GM23338 (cell line): ENCODE results near the gene COPS2. TPM values are rescaled to one million over a fixed set of nuclear protein-coding genes. Genes with fewer than 3 reads are reported as not detected.

ENCODE experiments used
- ATAC-seq: fragments of 200-7000 bp; cut with Tn5 transposase; 3 replicates; pipeline ENCODE4 v1.9.1; 2020
- DNase-seq: peaks from one replicate; pipeline ENCODE4 v3.0.0-alpha.2; 2015; ENCODE audit warnings: low spot score
- H2AFZ ChIP-seq: fragments of 200-600 bp; sonication (generic); 2 replicates; pipeline ENCODE4 v1.8.0; 2016; ENCODE audit warnings: antibody characterized with exemption, mild to moderate bottlenecking, moderate library complexity
- H3F3A ChIP-seq: fragments of 200-600 bp; sonication (generic); replicated peaks from 2 replicates; pipeline ENCODE4 v1.8.0; 2017; ENCODE audit warnings: antibody characterized with exemption, mixed run types, low read depth
- H3K27ac ChIP-seq: fragments of 200-600 bp; sonication (generic); 2 replicates; pipeline ENCODE4 v1.6.1; 2016; ENCODE audit warnings: low read depth
- H3K27me3 ChIP-seq: fragments of 200-600 bp; sonication (generic); 2 replicates; pipeline ENCODE4 v1.8.0; 2016; ENCODE audit warnings: mild to moderate bottlenecking, mixed run types, moderate library complexity; ENCODE audit not compliant: insufficient read depth
- H3K36me3 ChIP-seq: fragments of 200-600 bp; sonication (generic); 2 replicates; pipeline ENCODE4 v1.8.0; 2016; ENCODE audit warnings: mild to moderate bottlenecking; ENCODE audit not compliant: insufficient read depth
- H3K4me1 ChIP-seq: fragments of 200-600 bp; sonication (generic); 2 replicates; pipeline ENCODE4 v1.8.0; 2016; ENCODE audit warnings: mild to moderate bottlenecking, moderate library complexity; ENCODE audit not compliant: insufficient read depth
- H3K4me2 ChIP-seq: fragments of 200-600 bp; sonication (generic); 2 replicates; pipeline ENCODE4 v1.7.1; 2017; ENCODE audit warnings: mixed run types
- H3K4me3 ChIP-seq: fragments of 200-600 bp; sonication (generic); 2 replicates; pipeline ENCODE4 v1.6.1; 2016; ENCODE audit warnings: mixed run types
- H3K79me2 ChIP-seq: fragments of 200-600 bp; sonication (generic); replicated peaks from 2 replicates; pipeline ENCODE4 v1.8.0; 2017; ENCODE audit warnings: mild to moderate bottlenecking; ENCODE audit not compliant: insufficient read depth
- H3K9me2 ChIP-seq: fragments of 200-600 bp; sonication (generic); 2 replicates; pipeline ENCODE4 v1.8.0; 2017; ENCODE audit not compliant: insufficient read depth
- H4K20me1 ChIP-seq: fragments of 200-600 bp; sonication (generic); replicated peaks from 2 replicates; pipeline ENCODE4 v1.8.0; 2017; ENCODE audit warnings: mild to moderate bottlenecking; ENCODE audit not compliant: insufficient read depth
- H3K27ac Mint-ChIP-seq: 2 replicates; pipeline ENCODE4 v1.8.0; 2020; ENCODE audit warnings: inconsistent platforms, mild to moderate bottlenecking, moderate library complexity, mixed read lengths
- H3K27me3 Mint-ChIP-seq: 3 replicates; pipeline ENCODE4 v1.8.0; 2022; ENCODE audit warnings: low read depth, mild to moderate bottlenecking, moderate library complexity, mixed read lengths, inconsistent platforms; ENCODE audit not compliant: insufficient read depth, poor library complexity
- H3K36me3 Mint-ChIP-seq: 3 replicates; pipeline ENCODE4 v1.8.0; 2021; ENCODE audit warnings: low read depth, mild to moderate bottlenecking, inconsistent platforms, moderate library complexity, mixed read lengths
- H3K4me1 Mint-ChIP-seq: 3 replicates; pipeline ENCODE4 v1.8.0; 2020; ENCODE audit warnings: mild to moderate bottlenecking, inconsistent platforms, mixed read lengths
- H3K4me3 Mint-ChIP-seq: 3 replicates; pipeline ENCODE4 v1.8.0; 2021; ENCODE audit warnings: moderate library complexity, mild to moderate bottlenecking, inconsistent platforms, mixed read lengths
- H3K9me3 Mint-ChIP-seq: 3 replicates; pipeline ENCODE4 v1.8.0; 2020; ENCODE audit warnings: moderate library complexity, mild to moderate bottlenecking, inconsistent platforms, mixed read lengths
- CREB1 ChIP-seq: fragments of 250-450 bp; sonication (Bioruptor Pico); IDR thresholded peaks from 2 replicates; pipeline ENCODE4 v1.5.0; 2020; ENCODE audit warnings: low read depth, mild to moderate bottlenecking, moderate library complexity
- CTCF ChIP-seq, 2 experiments: fragments of 200-600 bp in 1 of 2; sonication (generic) in 1 of 2; conservative IDR thresholded peaks; 2 replicates each; pipeline versions ENCODE4 v1.5.1 to v1.6.1; 2016 to 2017; ENCODE audit warnings: antibody characterized with exemption in 2 of 2, low read depth in 2 of 2, mild to moderate bottlenecking in 2 of 2, moderate library complexity in 1 of 2
- ETS1 ChIP-seq: IDR thresholded peaks from 2 replicates; pipeline ENCODE4 v1.6.1; 2016; ENCODE audit warnings: antibody characterized with exemption
- EZH2 ChIP-seq: fragments of 200-600 bp; sonication (generic); IDR thresholded peaks from one replicate; pipeline ENCODE4 v1.8.0; 2017; ENCODE audit warnings: antibody characterized with exemption, mild to moderate bottlenecking, low read depth; ENCODE audit not compliant: unreplicated experiment
- JUNB ChIP-seq: IDR thresholded peaks from one replicate; pipeline ENCODE4 v1.6.1; 2016; ENCODE audit warnings: antibody characterized with exemption; ENCODE audit not compliant: unreplicated experiment
- NANOG ChIP-seq: IDR thresholded peaks from 2 replicates; pipeline ENCODE4 v1.6.1; 2016; ENCODE audit warnings: antibody characterized with exemption, borderline replicate concordance
- POLR2AphosphoS5 ChIP-seq: IDR thresholded peaks from 2 replicates; pipeline ENCODE4 v1.6.1; 2016; ENCODE audit warnings: antibody characterized with exemption, low read depth
- STAT1 ChIP-seq: IDR thresholded peaks from one replicate; pipeline ENCODE4 v1.6.1; 2016; ENCODE audit warnings: antibody characterized with exemption; ENCODE audit not compliant: unreplicated experiment
- ZNF114 ChIP-seq: fragments of 250-450 bp; sonication (Bioruptor Pico); IDR thresholded peaks from 2 replicates; pipeline ENCODE4 v1.5.0; 2020; ENCODE audit warnings: mild to moderate bottlenecking, moderate library complexity
- ZNF331 ChIP-seq: fragments of 250-450 bp; sonication (Bioruptor Pico); IDR thresholded peaks from 2 replicates; pipeline ENCODE4 v1.5.0; 2020; ENCODE audit warnings: low read depth, mild to moderate bottlenecking, moderate library complexity
- ZNF462 ChIP-seq: fragments of 250-450 bp; sonication (Bioruptor Pico); IDR thresholded peaks from 2 replicates; pipeline ENCODE4 v1.5.0; 2020; ENCODE audit warnings: mild to moderate bottlenecking, moderate library complexity
- polyA plus RNA-seq: library from polyadenylated mRNA; unstranded; fragments of >200 nt; fragmentation: Nextera tagmentation; extraction: Ambion mirVana; gene quantifications from 2 replicates; pipeline ENCODE4 v1.2.1, GENCODE V29; 2016
- total RNA-seq: library from RNA; depleted of rRNA; stranded (reverse); fragments of >200 nt; shearing (Covaris generic); gene quantifications from 2 replicates; pipeline ENCODE4 v1.2.3, GENCODE V29; 2014

The COPS2 gene
- total and polyA plus RNA-seq, 2 experiments from 2014 or later = 38.7 to 67.3 TPM

GRCh38 chr15:49101536-49101935 lies 53.9 kb downstream of the COPS2 start:
- Histone ChIP-seq H3K9me2 (no peaks in the 10 kb centered on the region), H3K36me3 (no peaks in the 10 kb centered on the region), H3K79me2 (no peaks in the 10 kb centered on the region), H3K4me2 (no peak overlapping the region), H3K27ac (no peak overlapping the region), H4K20me1 (no peaks in the 10 kb centered on the region; the same call in 1 of the 2 replicates), H3K4me1 (no peaks in the 10 kb centered on the region), H3K27me3 (no peaks in the 10 kb centered on the region), H3K4me3 (no peak overlapping the region), H3F3A (no peaks in the 10 kb centered on the region), H2AFZ (no peak overlapping the region)
- Mint-ChIP-seq H3K4me3 (no peak overlapping the region), H3K9me3 (no peaks in the 10 kb centered on the region), H3K4me1 (no peaks in the 10 kb centered on the region), H3K27ac (no peak overlapping the region), H3K27me3 (no peaks in the 10 kb centered on the region), H3K36me3 (no peaks in the 10 kb centered on the region)
- ATAC-seq = no peak
- no peak for TF ChIP-seq JUNB
- TF ChIP-seq NANOG = no peak
- TF ChIP-seq ZNF114 = no peak
- no peak for DNase-seq

- H3K36me3 ChIP-seq = no peaks in the 10 kb centered on the region
- Mint-ChIP-seq H3K36me3 (no peaks in the 10 kb centered on the region), H3K4me1 (no peaks in the 10 kb centered on the region), H3K9me3 (no peaks in the 10 kb centered on the region), H3K27me3 (no peaks in the 10 kb centered on the region), H3K27ac (no peak overlapping the region), H3K4me3 (no peak overlapping the region)
- no peaks in the 10 kb centered on the region for H3K27me3 ChIP-seq
- H3K79me2 ChIP-seq = no peaks in the 10 kb centered on the region
- H3K9me2 ChIP-seq = no peaks in the 10 kb centered on the region
- TF ChIP-seq ZNF331 (CRISPR knock-in tag) = no peak
- TF ChIP-seq EZH2 = no peak
- TF ChIP-seq ZNF114 = no peak
- TF ChIP-seq POLR2AphosphoS5 = no peak
- TF ChIP-seq CREB1 (CRISPR knock-in tag) = no peak
- no peak for TF ChIP-seq ZNF462
- no peak for TF ChIP-seq ETS1
- TF ChIP-seq NANOG = no peak
- TF ChIP-seq JUNB = no peak
- no peak for TF ChIP-seq STAT1
- no peak for TF ChIP-seq CTCF (conservative IDR thresholded peaks at IDR 0.05; ENCODE audit: low read depth in 2 of 2)
- H3K4me2 ChIP-seq = no peak overlapping the region
- H4K20me1 ChIP-seq = no peaks in the 10 kb centered on the region; the same call in 1 of the 2 replicates
- no peak overlapping the region for H3K4me3 ChIP-seq
- no peaks in the 10 kb centered on the region for H3K4me1 ChIP-seq
- H2AFZ ChIP-seq = no peak overlapping the region
- no peak overlapping the region for H3K27ac ChIP-seq
- DNase-seq (no peak), ATAC-seq (no peak)
- no peaks in the 10 kb centered on the region for H3F3A ChIP-seq
Measured at GRCh38 chr15:49096090-49096750, 59.2 kb downstream of the COPS2 start.
